SU-DHL-6 (cell line): ENCODE measurements around the gene PLSCR3.

Experiments used
- CTCF ChIP-seq: fragments of 200-600 bp; sonication (generic); IDR thresholded peaks from one replicate; pipeline ENCODE4 v1.5.1; 2017; ENCODE audit warnings: antibody characterized with exemption, mild to moderate bottlenecking, low read length, moderate library complexity; ENCODE audit not compliant: insufficient read depth, poor library complexity, severe bottlenecking
- EZH2phosphoT487 ChIP-seq: fragments of 200-600 bp; sonication (generic), shearing (Covaris generic); conservative IDR thresholded peaks from 2 replicates; pipeline ENCODE4 v1.6.1; 2018; ENCODE audit warnings: mild to moderate bottlenecking, antibody characterized with exemption, low read length, moderate library complexity, mixed read lengths

GRCh38 chr17:7355053-7355452, 39.3 kb downstream of the PLSCR3 start, which contains the start of gene TMEM95:
- TF ChIP-seq CTCF (no peak), EZH2phosphoT487 (no peak)
